ENCODE measurements around the gene NR2C2. TPM values are rescaled to one million over a fixed set of nuclear protein-coding genes. Genes with fewer than 3 reads are reported as not detected.

The NR2C2 gene
- total and polyA plus RNA-seq, 2 of the 13 experiments (the other 11 are each of a cell fraction or from before 2014, with no cell fraction given): 7.8 to 11.8 TPM

DNA sequence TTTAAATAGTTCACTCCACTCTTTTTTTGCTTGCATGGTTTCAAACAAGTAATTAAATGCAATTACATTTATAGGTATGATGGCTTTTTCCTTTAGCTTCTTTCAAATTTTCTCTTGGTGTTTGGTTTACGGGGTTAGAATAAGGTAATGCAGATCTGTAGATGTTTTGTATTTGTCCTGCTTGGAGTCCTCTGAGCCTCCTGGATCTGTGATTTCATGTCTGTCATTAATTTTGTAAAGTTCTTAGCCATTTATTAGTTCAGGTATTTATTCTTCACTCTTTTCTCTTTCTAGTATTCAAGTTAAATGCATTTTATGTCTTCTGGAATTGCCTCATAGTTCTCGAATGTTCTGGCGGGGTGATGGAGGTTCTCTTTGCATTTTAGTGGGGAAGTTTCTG lies 119.1 kb downstream of the NR2C2 start:
- ATAC-seq: no peak
- H3K4me2 ChIP-seq (ENCODE audit: low read depth, low read length): no peak overlapping the region
- no peak overlapping the region for H3K9ac ChIP-seq (ENCODE audit: insufficient read depth, low read depth, low read length)
- H3K4me1 ChIP-seq (ENCODE audit: insufficient read depth, low read length): peaks cover 19% of the 10 kb centered on the region
- no peak for FAIRE-seq
- in situ Hi-C loops (cut with HindIII; ENCODE audit: extremely low pct_ligation_motif_present, low pct_unique_long_range_greater_than_20kb) (no loop called here), intact Hi-C loops (cut with micrococcal nuclease; ENCODE audit: unreplicated experiment) (no loop called here)
- 100% methylated on average over 3 of the region's 3 CpGs for WGBS (ENCODE audit: low lambda C conversion rate)
- no TSS peak for BruUV-seq (replicated peaks)
- peaks cover 22% of the 10 kb centered on the region for H3K79me2 ChIP-seq (ENCODE audit: insufficient read depth, low read length)
- H3K27me3 ChIP-seq (ENCODE audit: control insufficient read depth in 1 of 2, insufficient read depth in 2 of 2, low read length in 2 of 2): no peaks in the 10 kb centered on the region; a peak in 1 of 5 replicates
- no peaks in the 10 kb centered on the region for H3K36me3 ChIP-seq (replicated peaks in 1 of 2; ENCODE audit: control insufficient read depth in 1 of 2, insufficient read depth in 2 of 2, low read length in 2 of 2)
- no peak overlapping the region for H3K4me3 ChIP-seq (replicated peaks in 1 of 3; ENCODE audit: insufficient read depth in 1 of 3, low read depth in 2 of 3, low read length in 3 of 3)
- H3K9me3 ChIP-seq (ENCODE audit: low read length): no peaks in the 10 kb centered on the region
- TF ChIP-seq, protein P1, sequence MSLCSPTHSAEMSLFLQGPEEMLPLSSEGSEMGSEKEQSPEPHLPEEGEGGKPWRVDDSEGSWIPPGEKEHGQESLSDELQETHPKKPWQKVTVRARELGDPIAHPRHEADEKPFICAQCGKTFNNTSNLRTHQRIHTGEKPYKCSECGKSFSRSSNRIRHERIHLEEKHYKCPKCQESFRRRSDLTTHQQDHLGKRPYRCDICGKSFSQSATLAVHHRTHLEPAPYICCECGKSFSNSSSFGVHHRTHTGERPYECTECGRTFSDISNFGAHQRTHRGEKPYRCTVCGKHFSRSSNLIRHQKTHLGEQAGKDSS (CRISPR knock-in tag; IDR thresholded peaks at IDR 0.05; ENCODE audit: borderline replicate concordance, low read depth): no peak
- TF ChIP-seq NPAS2 (CRISPR knock-in tag; IDR thresholded peaks at IDR 0.05; ENCODE audit: borderline replicate concordance): no peak
- no peak for TF ChIP-seq RCOR2 (CRISPR knock-in tag; IDR thresholded peaks at IDR 0.05)
- no peak for TF ChIP-seq RFXAP (CRISPR knock-in tag; IDR thresholded peaks at IDR 0.05; ENCODE audit: borderline replicate concordance)
- no peak for TF ChIP-seq AGO1 (IDR thresholded peaks at IDR 0.05; ENCODE audit: low read depth, low read length, poor library complexity, severe bottlenecking)
- no peak for TF ChIP-seq ZBTB8A (CRISPR knock-in tag; IDR thresholded peaks at IDR 0.05; ENCODE audit: borderline replicate concordance, low read depth)
- no peak for TF ChIP-seq PAF1 (CRISPR knock-in tag; IDR thresholded peaks at IDR 0.05)
- TF ChIP-seq ZSCAN30 (CRISPR knock-in tag; IDR thresholded peaks at IDR 0.05): no peak
- no peak for TF ChIP-seq SSRP1 (CRISPR knock-in tag; IDR thresholded peaks at IDR 0.05)
- TF ChIP-seq, protein P2, sequence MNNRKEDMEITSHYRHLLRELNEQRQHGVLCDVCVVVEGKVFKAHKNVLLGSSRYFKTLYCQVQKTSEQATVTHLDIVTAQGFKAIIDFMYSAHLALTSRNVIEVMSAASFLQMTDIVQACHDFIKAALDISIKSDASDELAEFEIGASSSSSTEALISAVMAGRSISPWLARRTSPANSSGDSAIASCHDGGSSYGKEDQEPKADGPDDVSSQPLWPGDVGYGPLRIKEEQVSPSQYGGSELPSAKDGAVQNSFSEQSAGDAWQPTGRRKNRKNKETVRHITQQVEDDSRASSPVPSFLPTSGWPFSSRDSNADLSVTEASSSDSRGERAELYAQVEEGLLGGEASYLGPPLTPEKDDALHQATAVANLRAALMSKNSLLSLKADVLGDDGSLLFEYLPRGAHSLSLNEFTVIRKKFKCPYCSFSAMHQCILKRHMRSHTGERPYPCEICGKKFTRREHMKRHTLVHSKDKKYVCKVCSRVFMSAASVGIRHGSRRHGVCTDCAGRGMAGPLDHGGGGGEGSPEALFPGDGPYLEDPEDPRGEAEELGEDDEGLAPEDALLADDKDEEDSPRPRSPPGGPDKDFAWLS (CRISPR knock-in tag; IDR thresholded peaks at IDR 0.05; ENCODE audit: borderline replicate concordance): no peak
- TF ChIP-seq ZNF12 (CRISPR knock-in tag; IDR thresholded peaks at IDR 0.05): no peak
- TF ChIP-seq SP2 (CRISPR knock-in tag; IDR thresholded peaks at IDR 0.05): no peak
- TF ChIP-seq, protein P3, sequence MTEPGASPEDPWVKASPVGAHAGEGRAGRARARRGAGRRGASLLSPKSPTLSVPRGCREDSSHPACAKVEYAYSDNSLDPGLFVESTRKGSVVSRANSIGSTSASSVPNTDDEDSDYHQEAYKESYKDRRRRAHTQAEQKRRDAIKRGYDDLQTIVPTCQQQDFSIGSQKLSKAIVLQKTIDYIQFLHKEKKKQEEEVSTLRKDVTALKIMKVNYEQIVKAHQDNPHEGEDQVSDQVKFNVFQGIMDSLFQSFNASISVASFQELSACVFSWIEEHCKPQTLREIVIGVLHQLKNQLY (CRISPR knock-in tag; IDR thresholded peaks at IDR 0.05): no peak
- TF ChIP-seq SALL2 (CRISPR knock-in tag; IDR thresholded peaks at IDR 0.05): no peak
- TF ChIP-seq ZBTB7A (CRISPR knock-in tag; IDR thresholded peaks at IDR 0.05): no peak
- TF ChIP-seq, protein P4, sequence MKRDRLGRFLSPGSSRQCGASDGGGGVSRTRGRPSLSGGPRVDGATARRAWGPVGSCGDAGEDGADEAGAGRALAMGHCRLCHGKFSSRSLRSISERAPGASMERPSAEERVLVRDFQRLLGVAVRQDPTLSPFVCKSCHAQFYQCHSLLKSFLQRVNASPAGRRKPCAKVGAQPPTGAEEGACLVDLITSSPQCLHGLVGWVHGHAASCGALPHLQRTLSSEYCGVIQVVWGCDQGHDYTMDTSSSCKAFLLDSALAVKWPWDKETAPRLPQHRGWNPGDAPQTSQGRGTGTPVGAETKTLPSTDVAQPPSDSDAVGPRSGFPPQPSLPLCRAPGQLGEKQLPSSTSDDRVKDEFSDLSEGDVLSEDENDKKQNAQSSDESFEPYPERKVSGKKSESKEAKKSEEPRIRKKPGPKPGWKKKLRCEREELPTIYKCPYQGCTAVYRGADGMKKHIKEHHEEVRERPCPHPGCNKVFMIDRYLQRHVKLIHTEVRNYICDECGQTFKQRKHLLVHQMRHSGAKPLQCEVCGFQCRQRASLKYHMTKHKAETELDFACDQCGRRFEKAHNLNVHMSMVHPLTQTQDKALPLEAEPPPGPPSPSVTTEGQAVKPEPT (CRISPR knock-in tag; IDR thresholded peaks at IDR 0.05; ENCODE audit: low read depth): no peak
- TF ChIP-seq, protein P5, sequence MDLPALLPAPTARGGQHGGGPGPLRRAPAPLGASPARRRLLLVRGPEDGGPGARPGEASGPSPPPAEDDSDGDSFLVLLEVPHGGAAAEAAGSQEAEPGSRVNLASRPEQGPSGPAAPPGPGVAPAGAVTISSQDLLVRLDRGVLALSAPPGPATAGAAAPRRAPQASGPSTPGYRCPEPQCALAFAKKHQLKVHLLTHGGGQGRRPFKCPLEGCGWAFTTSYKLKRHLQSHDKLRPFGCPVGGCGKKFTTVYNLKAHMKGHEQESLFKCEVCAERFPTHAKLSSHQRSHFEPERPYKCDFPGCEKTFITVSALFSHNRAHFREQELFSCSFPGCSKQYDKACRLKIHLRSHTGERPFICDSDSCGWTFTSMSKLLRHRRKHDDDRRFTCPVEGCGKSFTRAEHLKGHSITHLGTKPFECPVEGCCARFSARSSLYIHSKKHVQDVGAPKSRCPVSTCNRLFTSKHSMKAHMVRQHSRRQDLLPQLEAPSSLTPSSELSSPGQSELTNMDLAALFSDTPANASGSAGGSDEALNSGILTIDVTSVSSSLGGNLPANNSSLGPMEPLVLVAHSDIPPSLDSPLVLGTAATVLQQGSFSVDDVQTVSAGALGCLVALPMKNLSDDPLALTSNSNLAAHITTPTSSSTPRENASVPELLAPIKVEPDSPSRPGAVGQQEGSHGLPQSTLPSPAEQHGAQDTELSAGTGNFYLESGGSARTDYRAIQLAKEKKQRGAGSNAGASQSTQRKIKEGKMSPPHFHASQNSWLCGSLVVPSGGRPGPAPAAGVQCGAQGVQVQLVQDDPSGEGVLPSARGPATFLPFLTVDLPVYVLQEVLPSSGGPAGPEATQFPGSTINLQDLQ (CRISPR knock-in tag; IDR thresholded peaks at IDR 0.05): no peak
- CTCF ChIA-PET (ENCODE audit: low intra/inter-chr PET ratio, low total read pairs): no interaction called here
- peaks cover 15% of the 10 kb centered on the region for H4K20me1 ChIP-seq (ENCODE audit: insufficient read depth, low read length)
- no peak overlapping the region for H2AFZ ChIP-seq (ENCODE audit: low read length)
- POLR2A ChIA-PET: no interaction called here
- no peak for DNase-seq (ENCODE audit: low spot score)
- no peak overlapping the region for H3K27ac ChIP-seq (ENCODE audit: extremely low read length, insufficient read depth, low read length)
